Breast epithelium (tissue), 4 donors: Measurements from ENCODE around the gene SH2D3C. TPM values are rescaled to one million over a fixed set of nuclear protein-coding genes. Genes with fewer than 3 reads are reported as not detected.

Experiments used
- DNase-seq, 2 donors: peaks; one replicate each; pipeline ENCODE4 v3.0.0-alpha.2; 2019; ENCODE audit warnings: low spot score in 2 of 2
- H3K27ac ChIP-seq, 2 donors: fragments of 200-600 bp; sonication (generic) in 1 of 2; one replicate each; pipeline ENCODE4 v1.5.1; 2016 to 2019; ENCODE audit warnings: mild to moderate bottlenecking in 1 of 2
- H3K27me3 ChIP-seq, 2 donors: fragments of 200-600 bp; sonication (generic) in 1 of 2; one replicate each; pipeline versions ENCODE4 v1.5.1 to v1.6.0; 2017 to 2019; ENCODE audit warnings: control low read depth in 1 of 2, mild to moderate bottlenecking in 1 of 2
- H3K36me3 ChIP-seq: fragments of 200-600 bp; one replicate; pipeline ENCODE4 v1.5.1; 2019
- H3K4me1 ChIP-seq, 2 donors: fragments of 200-600 bp; sonication (generic); one replicate each; pipeline ENCODE4 v1.5.1; 2016 to 2019; ENCODE audit warnings: control low read depth in 1 of 2
- H3K4me3 ChIP-seq, 3 donors: fragments of 200-600 bp; sonication (generic); 1 replicate in 2 of 3; 2 replicates in 1 of 3; pipeline ENCODE4 v1.5.1; 2016 to 2019; ENCODE audit warnings: mild to moderate bottlenecking in 3 of 3, moderate library complexity in 2 of 3
- H3K9me3 ChIP-seq, 2 donors: fragments of 200-600 bp; sonication (generic) in 1 of 2; one replicate each; pipeline ENCODE4 v1.5.1; 2016 to 2019; ENCODE audit warnings: control low read depth in 1 of 2
- POLR2A ChIP-seq: fragments of 450-650 bp; IDR thresholded peaks from one replicate; pipeline ENCODE4 v1.6.1; 2016; ENCODE audit warnings: antibody characterized with exemption, mild to moderate bottlenecking, moderate library complexity
- POLR2AphosphoS5 ChIP-seq, 3 donors: sonication (generic); formaldehyde crosslinking; IDR thresholded peaks; one replicate each; pipeline ENCODE4 v1.6.1; 2017; ENCODE audit warnings: antibody characterized with exemption in 3 of 3
- intact Hi-C: fragments of 100-400 bp; cut with DNase I; formaldehyde crosslinking; loops from one replicate; pipeline ENCODE4 v1.15.1; 2023; ENCODE audit warnings: low total_unique reads
- total RNA-seq, 3 donors: library from RNA; depleted of rRNA; stranded (reverse); fragments of >200 nt; gene quantifications; one replicate each; pipeline ENCODE4 v1.1.0, GENCODE V29; 2016
- TF ChIP-seq, protein P1 (sequence below), 3 donors: fragments of 450-650 bp; IDR thresholded peaks; one replicate each; pipeline ENCODE4 v1.5.1; 2016 to 2017; ENCODE audit warnings: antibody characterized with exemption in 3 of 3, mild to moderate bottlenecking in 3 of 3, moderate library complexity in 3 of 3

The SH2D3C gene
- total RNA-seq, 3 donors from 2014 or later: 6.0 to 15.4 (median 6.9) TPM

DNA sequence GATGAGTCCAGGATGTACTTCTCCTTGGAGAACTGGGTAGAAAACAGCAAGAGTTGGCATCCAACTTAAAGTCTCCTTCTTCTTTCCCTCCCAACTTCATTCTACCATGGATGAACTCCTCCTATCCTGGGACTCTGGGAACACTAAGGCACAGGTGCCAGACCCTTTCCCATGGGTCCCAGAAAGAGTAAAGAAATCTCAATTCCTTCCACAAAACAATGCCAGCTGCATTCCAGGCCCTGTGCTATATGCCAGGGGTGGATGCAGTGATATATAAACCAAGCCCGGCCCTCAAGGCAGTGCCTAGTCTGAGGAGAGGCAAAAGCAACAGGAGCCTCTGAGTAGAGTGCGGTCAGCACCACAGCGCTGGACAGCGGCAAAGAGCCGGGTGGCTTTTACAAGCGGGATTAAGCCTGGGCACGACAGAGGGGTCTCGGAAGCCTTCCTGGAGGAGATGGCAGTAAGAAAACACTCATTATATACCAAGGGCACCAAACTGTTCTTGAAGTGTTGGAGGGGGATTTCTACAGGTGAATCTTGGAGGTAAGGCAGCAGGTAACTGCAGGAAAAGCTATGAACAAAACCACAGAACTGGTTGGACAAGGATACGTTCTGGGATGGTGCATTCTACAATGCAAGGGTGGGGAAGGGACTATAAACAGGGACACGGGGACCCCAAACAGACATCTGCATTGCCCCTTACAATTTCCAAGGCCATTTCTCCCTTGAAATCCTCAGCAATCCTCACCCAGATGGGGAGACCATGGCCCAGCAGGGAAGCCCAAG, 27.0 kb downstream of the SH2D3C start:
- TF ChIP-seq, protein P1, sequence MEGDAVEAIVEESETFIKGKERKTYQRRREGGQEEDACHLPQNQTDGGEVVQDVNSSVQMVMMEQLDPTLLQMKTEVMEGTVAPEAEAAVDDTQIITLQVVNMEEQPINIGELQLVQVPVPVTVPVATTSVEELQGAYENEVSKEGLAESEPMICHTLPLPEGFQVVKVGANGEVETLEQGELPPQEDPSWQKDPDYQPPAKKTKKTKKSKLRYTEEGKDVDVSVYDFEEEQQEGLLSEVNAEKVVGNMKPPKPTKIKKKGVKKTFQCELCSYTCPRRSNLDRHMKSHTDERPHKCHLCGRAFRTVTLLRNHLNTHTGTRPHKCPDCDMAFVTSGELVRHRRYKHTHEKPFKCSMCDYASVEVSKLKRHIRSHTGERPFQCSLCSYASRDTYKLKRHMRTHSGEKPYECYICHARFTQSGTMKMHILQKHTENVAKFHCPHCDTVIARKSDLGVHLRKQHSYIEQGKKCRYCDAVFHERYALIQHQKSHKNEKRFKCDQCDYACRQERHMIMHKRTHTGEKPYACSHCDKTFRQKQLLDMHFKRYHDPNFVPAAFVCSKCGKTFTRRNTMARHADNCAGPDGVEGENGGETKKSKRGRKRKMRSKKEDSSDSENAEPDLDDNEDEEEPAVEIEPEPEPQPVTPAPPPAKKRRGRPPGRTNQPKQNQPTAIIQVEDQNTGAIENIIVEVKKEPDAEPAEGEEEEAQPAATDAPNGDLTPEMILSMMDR (IDR thresholded peaks at IDR 0.05): no peak
- H3K4me1 ChIP-seq: peaks cover 3 to 4% of the 10 kb centered on the region in 2 donors
- H3K27me3 ChIP-seq: peaks cover 4 to 31% of the 10 kb centered on the region in 2 donors
- no peak overlapping the region for H3K27ac ChIP-seq
- H3K36me3 ChIP-seq: no peaks in the 10 kb centered on the region
- H3K4me3 ChIP-seq: no peak overlapping the region
- intact Hi-C loops: no loop called here
- no peaks in the 10 kb centered on the region for H3K9me3 ChIP-seq
- no peak for DNase-seq

DNA sequence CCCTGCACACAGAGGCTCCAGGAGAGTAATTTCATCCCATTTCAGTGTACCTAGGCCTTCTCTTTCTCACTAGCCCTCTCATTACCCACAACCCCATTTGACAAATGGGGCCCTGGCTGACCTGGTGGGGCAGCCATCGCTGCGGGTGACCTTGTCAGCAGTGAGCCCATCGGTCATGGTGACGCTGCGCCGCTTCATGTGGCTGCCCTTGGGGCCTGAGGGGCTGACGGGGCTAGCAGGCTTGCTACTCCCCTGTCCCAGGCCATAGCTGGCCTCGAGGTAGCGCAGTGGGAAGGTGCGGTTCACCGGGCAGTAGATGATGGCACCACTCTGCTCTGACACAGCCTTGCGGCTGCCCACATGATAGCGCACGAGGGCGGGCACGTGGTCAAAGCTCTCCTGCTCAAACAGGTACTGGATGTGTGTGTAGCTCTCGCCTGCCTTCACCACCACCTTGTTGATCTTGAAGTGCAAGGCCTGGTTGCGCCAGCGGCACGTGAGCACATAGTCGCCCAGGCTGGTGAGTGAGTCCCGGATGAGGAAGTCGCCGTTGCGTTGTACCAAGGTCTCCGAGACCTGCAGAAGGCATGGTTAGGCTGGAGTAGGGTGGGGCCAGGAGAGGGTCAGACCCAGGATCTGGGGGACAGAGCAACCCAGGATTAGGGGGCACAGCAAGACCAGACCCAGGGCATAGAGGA, 29.2 kb downstream of the SH2D3C start:
- Histone ChIP-seq H3K27me3 (peaks cover 0 to 10% of the 10 kb centered on the region in 2 donors), H3K27ac (no peak overlapping the region), H3K36me3 (no peaks in the 10 kb centered on the region), H3K4me3 (no peak overlapping the region), H3K9me3 (no peaks in the 10 kb centered on the region), H3K4me1 (no peaks in the 10 kb centered on the region)
- no peak for DNase-seq
- TF ChIP-seq, protein P1 (IDR thresholded peaks at IDR 0.05): no peak
- TF ChIP-seq POLR2A (no peak), POLR2AphosphoS5 (IDR thresholded peaks at IDR 0.05) (no peak)
- intact Hi-C loops: no loop called here

DNA sequence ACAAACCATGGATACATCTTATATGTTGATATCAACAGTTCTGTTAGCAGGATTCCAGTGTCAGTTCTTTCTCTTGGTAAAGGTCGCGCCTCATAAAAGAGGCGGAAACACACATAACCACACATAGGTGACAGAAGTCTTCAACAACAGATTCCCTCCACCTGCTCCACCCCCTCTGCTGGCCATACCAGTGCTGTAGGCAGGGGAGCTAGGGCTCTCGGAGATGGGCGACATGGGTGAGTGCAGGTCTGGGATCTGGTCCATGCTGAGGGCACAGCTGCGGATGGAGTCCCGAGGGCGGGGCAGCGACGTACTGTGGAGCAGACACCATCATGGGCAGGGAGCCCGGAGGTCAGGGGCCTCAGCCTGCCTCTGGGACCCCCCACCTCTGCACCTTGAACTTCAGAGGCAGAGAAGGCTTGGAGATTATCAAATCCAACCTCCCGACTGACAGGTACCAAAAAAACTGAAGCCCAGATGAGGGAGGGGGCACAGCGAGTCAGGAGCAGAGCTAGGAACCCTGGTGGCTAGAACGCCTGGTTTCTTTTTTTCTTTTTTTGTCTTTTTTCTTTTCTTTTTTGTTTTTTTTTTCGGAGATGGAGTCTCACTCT, 31.4 kb downstream of the SH2D3C start:
- Histone ChIP-seq H3K9me3 (no peaks in the 10 kb centered on the region), H3K27ac (no peak overlapping the region), H3K4me3 (no peak overlapping the region), H3K27me3 (no peaks in the 10 kb centered on the region), H3K4me1 (no peaks in the 10 kb centered on the region), H3K36me3 (no peaks in the 10 kb centered on the region)
- no peak for DNase-seq
- TF ChIP-seq, protein P1 (IDR thresholded peaks at IDR 0.05): no peak
- no peak for TF ChIP-seq POLR2AphosphoS5 (IDR thresholded peaks at IDR 0.05)
- no peak for TF ChIP-seq POLR2A
- intact Hi-C loops: no loop called here

DNA sequence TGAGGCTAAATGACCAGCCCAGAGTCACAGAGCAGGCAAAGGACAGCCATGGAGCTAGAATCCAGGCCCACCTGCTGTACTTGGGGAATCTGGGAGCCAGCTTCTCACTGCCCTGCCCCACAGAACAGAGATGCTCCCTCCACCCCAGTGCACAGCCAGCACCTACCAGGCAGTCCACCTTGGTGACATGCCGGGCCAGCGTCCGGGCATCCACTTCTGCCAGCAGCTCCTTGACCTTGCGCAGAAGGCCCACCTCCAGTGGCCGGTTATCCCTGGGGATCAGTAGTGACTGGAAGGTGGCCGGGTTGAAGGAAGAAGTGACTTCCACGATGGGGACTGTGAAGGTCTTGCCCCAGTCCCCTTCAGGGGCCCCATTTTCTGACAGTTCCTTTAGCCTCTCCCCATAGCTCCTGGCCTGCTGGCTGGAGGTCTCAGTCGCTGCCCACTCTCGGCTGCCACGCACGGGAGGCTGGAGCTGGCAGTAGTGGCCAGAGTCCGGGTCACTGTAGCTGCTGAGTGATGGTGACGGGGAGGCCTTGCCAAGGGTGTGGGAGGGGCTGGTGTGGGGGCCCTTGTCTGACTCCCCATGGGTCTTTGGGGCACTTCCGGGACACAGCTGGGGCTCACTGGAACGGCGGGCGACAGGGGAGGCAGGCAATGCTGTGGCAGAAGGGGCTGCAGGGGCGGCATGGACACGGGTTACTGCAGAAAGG, 33.9 kb downstream of the SH2D3C start:
- H3K27ac ChIP-seq: peak overlapping the region in 1 of 2 donors; percentile 55
- H3K27me3 ChIP-seq: no peaks in the 10 kb centered on the region
- no peak for TF ChIP-seq POLR2A
- TF ChIP-seq POLR2AphosphoS5 (IDR thresholded peaks at IDR 0.05): no peak
- TF ChIP-seq, protein P1 (IDR thresholded peaks at IDR 0.05): no peak
- H3K9me3 ChIP-seq: no peaks in the 10 kb centered on the region
- H3K4me3 ChIP-seq: no peak overlapping the region
- H3K36me3 ChIP-seq: no peaks in the 10 kb centered on the region
- DNase-seq: no peak
- H3K4me1 ChIP-seq: peaks cover 0 to 6% of the 10 kb centered on the region in 2 donors
- intact Hi-C loops: no loop called here
